Right lobe of liver (tissue), 6 donors: ENCODE measurements around the gene SPEM3. TPM values are rescaled to one million over a fixed set of nuclear protein-coding genes. Genes with fewer than 3 reads are reported as not detected.

Experiments used
- ATAC-seq, 4 donors: fragments of 200-7000 bp; cut with Tn5 transposase; one replicate each; pipeline ENCODE4 v1.9.1; 2020; ENCODE audit warnings: mild to moderate bottlenecking in 4 of 4, moderate library complexity in 4 of 4
- DNase-seq, 3 donors: peaks; one replicate each; pipeline ENCODE4 v3.0.0-alpha.2; 2020
- H3K27ac ChIP-seq, 3 donors: fragments of 200-600 bp; one replicate each; pipeline ENCODE4 v1.8.0; 2022
- H3K27me3 ChIP-seq, 2 donors: fragments of 200-600 bp; one replicate each; pipeline ENCODE4 v1.8.0; 2022
- H3K36me3 ChIP-seq, 4 donors: fragments of 200-600 bp; sonication (generic) in 1 of 4; one replicate each; pipeline versions ENCODE4 v1.5.1 to v1.8.0; 2017 to 2022; ENCODE audit warnings: control low read depth in 1 of 4
- H3K4me1 ChIP-seq, 4 donors: fragments of 200-600 bp; sonication (generic) in 1 of 4; one replicate each; pipeline versions ENCODE4 v1.5.1 to v1.8.0; 2017 to 2022; ENCODE audit warnings: control low read depth in 1 of 4
- H3K4me3 ChIP-seq, 3 donors: fragments of 200-600 bp; one replicate each; pipeline ENCODE4 v1.8.0; 2022
- H3K9me3 ChIP-seq, 4 donors: fragments of 200-600 bp; sonication (generic) in 1 of 4; one replicate each; pipeline versions ENCODE4 v1.5.1 to v1.8.0; 2017 to 2022; ENCODE audit warnings: control low read depth in 1 of 4
- CTCF ChIP-seq, 4 donors: fragments of 200-600 bp in 3 of 4; fragments of 450-650 bp in 1 of 4; IDR thresholded peaks; one replicate each; pipeline versions ENCODE4 v1.5.1 to v1.8.0; 2016 to 2022; ENCODE audit warnings: antibody characterized with exemption in 4 of 4, mild to moderate bottlenecking in 2 of 4
- POLR2A ChIP-seq: fragments of 450-650 bp; IDR thresholded peaks from one replicate; pipeline ENCODE4 v1.6.1; 2017; ENCODE audit warnings: antibody characterized with exemption, mild to moderate bottlenecking
- WGBS: methylation state at CpG from one replicate; pipeline ENCODE4 v1.1.6; 2018; ENCODE audit warnings: low coverage, low lambda C conversion rate; ENCODE audit not compliant: insufficient coverage; ENCODE audit errors: missing lambda C conversion rate; 5-methylcytosine and 5-hydroxymethylcytosine counted together
- intact Hi-C, 2 donors: fragments of 100-400 bp; cut with DNase I; formaldehyde crosslinking; loops; one replicate each; pipeline versions ENCODE4 v1.11.2 to v1.14.1; 2022
- total RNA-seq, 6 experiments: library from RNA; depleted of rRNA in 2 of 6; stranded (reverse); fragments of >200 nt in 2 of 6; fragmentation: NEBNext Ultra II Directional in 3 of 6; extraction: Animal tissue kit (Norgen Biotek cat#: 25700) in 3 of 6; gene quantifications; one replicate each; pipeline versions ENCODE4 v1.1.0 to v1.2.4, GENCODE V29; 2016 to 2023
- donor health status: DM: no; HTN: yes; CAD: no.
- donor health status: DM: no; HTN: no; CAD: no.
- donor health status: DM: no; HTN: no; CAD: no.
- donor health status: DM: no; HTN: yes; CAD: no.
- donor health status: DM: no; HTN: yes; CAD: no.

The SPEM3 gene
- total RNA-seq, 6 experiments from 2014 or later: not detected

GRCh38 chr17:7465597-7466275, 37.1 kb downstream of the SPEM3 start:
- Histone ChIP-seq H3K36me3 (peaks cover 0 to 3% (median 0%) of the 10 kb centered on the region in 4 donors), H3K27me3 (no peaks in the 10 kb centered on the region), H3K9me3 (no peaks in the 10 kb centered on the region), H3K27ac (no peak overlapping the region), H3K4me1 (peaks cover 0 to 33% (median 8%) of the 10 kb centered on the region in 4 donors), H3K4me3 (no peak overlapping the region)
- ATAC-seq (peak in 1 of 4 donors; percentile 8), DNase-seq (no peak)
- intact Hi-C loops: no loop called here
- WGBS: 93% methylated on average over 17 of the region's 33 CpGs
- TF ChIP-seq CTCF (IDR thresholded peaks at IDR 0.05) (no peak), POLR2A (no peak)

DNA sequence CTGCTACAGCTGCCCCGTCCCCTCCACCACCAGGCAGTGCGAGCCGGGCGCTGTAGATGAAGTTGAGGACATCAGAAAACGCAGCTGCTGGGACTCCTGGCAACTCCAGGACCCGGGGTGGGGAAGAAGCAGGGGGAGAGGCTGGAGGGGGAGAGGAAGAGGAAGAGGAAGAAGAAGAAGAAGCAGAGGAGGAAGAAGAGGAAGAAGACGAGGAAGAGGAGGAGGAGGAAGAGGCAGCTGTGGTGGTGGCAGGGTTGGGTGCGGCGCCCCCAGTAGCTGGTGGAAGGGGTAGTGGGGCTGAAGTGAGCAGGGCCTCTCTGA, 37.6 kb downstream of the SPEM3 start:
- TF ChIP-seq POLR2A: no peak
- TF ChIP-seq CTCF (IDR thresholded peaks at IDR 0.05): no peak
- WGBS: 73% methylated on average over 8 of the region's 9 CpGs
- DNase-seq: no peak
- intact Hi-C loops: no loop called here
- Histone ChIP-seq H3K27ac (peak overlapping the region in 2 of 3 donors; percentile 13 to 33), H3K4me1 (peaks cover 0 to 37% (median 9%) of the 10 kb centered on the region in 4 donors), H3K27me3 (no peaks in the 10 kb centered on the region), H3K36me3 (peaks cover 0 to 3% (median 0%) of the 10 kb centered on the region in 4 donors), H3K9me3 (no peaks in the 10 kb centered on the region), H3K4me3 (no peak overlapping the region)
- ATAC-seq: no peak

DNA sequence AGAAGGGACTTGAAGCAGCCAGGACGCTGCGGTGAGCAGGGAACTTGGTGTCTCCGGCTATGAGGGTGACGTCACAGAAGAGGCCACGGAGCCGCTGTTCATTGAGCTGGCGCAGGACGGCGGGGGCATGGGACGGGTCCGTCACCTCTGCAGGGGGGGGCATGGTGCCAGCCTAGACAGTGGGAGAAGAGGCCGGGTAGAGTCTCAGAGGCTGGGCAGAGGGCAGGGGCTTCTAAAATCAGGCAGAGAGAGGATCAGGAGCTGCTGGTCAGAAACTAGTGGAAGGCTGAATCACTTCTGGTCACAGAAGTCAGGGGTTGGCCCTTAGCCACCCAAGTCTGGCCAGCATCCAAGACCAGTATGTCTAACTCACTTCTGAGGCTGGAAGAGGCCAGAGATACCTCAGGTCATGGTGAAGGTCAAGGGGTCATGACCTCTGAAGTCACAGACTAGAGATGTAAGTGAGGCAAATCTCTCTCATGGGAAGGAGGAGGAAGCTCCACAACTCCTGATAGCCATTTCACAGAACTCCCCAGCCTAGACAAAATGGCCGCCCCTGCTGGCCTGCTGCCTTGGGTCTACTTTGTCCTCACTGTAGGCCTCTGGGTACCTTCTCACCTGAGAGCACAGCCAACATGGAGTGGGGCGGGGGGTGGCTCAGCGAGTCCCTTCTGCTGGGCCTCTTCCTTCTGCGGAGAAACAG, 38.1 kb downstream of the SPEM3 start:
- Histone ChIP-seq H3K36me3 (peaks cover 0 to 3% (median 0%) of the 10 kb centered on the region in 4 donors), H3K27me3 (no peaks in the 10 kb centered on the region), H3K4me3 (no peak overlapping the region), H3K9me3 (no peaks in the 10 kb centered on the region), H3K4me1 (peaks cover 0 to 37% (median 9%) of the 10 kb centered on the region in 4 donors), H3K27ac (peak overlapping the region in 2 of 3 donors; percentile 33 to 43)
- ATAC-seq (peak; percentile 51 to 58 (median 56)), DNase-seq (peak in 2 of 3 donors; percentile 78)
- 20% methylated on average over 2 of the region's 16 CpGs for WGBS
- TF ChIP-seq POLR2A (no peak), CTCF (IDR thresholded peaks at IDR 0.05) (no peak)
- intact Hi-C loops: no loop called here

- Histone ChIP-seq H3K36me3 (peaks cover 0 to 3% (median 0%) of the 10 kb centered on the region in 4 donors), H3K4me3 (no peak overlapping the region), H3K27ac (peak overlapping the region in 2 of 3 donors; percentile 33 to 43), H3K27me3 (no peaks in the 10 kb centered on the region), H3K9me3 (no peaks in the 10 kb centered on the region), H3K4me1 (peaks cover 0 to 37% (median 9%) of the 10 kb centered on the region in 4 donors)
- 100% methylated on average over 1 of the region's 3 CpGs for WGBS
- DNase-seq (no peak), ATAC-seq (no peak)
- TF ChIP-seq CTCF (IDR thresholded peaks at IDR 0.05) (no peak), POLR2A (no peak)
- intact Hi-C loops: no loop called here
Measured at GRCh38 chr17:7467498-7467897, 38.8 kb downstream of the SPEM3 start.
